GM18907 (cell line): ENCODE measurements around the gene OGN.

Source experiments
- ATAC-seq: cut with Tn5 transposase; IDR thresholded peaks from one replicate; pipeline ENCODE4 v1.9.1; 2021; ENCODE audit warnings: mild to moderate bottlenecking, moderate library complexity; ENCODE audit not compliant: unreplicated experiment

OGN gene

DNA sequence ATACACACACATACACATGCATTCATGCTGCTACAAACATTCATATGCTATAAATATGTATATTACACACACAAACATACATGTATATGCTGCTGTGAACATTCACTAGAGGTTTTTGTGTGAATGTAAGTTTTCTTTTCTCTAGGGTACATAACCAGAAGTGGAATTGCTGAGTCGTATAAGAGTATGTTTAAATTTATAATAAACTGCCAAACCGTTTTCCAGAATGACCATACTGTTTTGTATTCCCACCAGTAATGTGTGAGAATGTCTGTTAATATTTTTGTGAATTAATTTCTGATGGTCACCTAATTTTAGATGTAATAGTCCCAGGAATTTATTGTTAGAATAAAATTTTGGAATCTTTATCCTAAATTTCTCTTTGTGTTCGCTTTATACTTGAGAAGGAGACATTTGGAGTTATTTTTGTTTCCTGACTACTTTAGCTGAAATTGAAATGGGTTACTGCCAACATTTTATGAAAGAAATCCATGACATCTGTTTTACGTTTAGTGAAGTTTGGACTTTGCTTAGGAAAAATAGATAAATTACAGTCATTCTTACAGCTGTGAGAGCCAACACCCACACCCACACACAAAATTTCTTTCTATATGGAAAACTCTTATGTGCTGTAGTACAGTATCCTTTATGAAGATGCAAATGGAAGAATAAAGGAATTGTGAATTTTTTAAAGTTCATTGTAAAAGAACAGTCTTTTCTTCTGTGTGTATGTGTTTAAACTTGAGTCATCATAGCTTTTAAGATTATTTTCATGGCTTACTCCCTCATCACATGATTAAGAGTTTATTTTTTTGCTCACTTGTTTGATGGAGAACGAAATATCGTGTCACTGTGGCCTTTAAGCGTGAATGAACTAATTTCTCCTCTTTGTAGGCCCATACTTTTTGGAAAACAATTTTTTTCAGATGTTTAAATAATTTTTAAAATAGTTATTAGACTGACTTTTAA lies 54.3 kb downstream of the OGN start:
- no peak for ATAC-seq

DNA sequence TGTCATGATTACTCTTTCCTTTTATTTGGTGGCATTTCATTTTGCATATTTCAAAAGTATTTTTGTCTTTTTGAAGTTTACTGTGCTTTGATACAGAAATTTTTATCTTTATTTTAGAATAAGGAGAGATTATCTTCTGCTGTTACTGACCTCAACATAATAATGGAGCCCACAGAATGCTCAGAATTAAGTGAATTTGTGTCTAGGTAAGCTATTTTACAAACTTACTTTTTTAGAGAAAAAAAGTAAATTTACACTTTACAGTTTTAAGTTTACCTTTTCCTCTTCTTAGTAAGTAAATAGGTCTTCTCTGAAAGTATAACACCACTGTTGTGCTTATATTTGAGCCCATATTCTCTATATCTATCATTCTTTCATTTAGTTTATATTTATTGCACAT lies 58.8 kb downstream of the OGN start:
- no peak for ATAC-seq

DNA sequence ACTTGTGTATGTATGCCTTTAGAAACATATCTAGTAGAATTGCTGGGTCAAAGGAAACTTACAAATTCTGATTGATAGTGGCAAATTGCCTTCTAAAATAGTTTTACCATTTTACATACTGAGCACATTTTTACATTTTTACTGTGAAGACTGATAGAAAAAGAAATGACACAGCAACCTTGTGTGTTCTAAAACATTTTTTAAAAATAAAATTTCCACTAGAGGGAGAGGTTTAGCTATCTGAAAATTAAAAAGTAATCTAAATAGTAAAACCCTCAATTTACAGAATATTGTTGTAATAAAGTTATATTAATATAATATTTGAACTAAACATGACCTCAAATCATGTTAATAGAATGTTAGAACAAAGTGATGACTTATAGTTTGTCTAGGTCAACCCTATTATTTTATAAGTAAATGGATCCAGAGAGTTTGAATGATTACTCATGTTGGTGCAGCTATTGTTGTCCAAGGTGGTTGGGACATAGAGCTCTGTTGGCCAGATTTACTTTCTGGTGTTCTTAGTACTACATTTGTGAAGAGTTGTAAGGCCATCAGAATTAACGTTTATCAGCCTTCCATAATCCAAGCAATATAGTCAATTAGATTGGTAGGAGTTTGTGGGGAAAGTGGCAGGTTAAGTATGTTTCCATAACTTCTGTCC lies 61.4 kb downstream of the OGN start:
- no peak for ATAC-seq

DNA sequence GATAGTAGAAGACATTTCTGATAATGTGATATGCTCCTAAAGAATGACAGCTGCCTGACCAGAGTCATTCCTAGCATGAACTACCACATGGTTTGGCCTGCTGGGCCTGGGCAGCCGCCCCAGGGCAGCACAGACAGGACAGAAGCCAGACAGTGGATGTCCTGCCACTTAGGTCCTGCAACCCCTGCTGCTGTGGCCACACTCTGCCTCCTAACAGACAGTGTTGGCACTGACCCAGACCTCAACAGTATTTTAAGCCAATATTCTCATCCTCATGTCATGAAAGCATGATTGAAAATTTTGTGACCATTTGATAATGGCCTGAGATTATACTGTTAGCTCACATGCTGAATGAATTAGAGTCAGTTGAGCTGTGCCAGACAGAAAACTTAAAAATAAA lies 62.8 kb downstream of the OGN start:
- no peak for ATAC-seq

DNA sequence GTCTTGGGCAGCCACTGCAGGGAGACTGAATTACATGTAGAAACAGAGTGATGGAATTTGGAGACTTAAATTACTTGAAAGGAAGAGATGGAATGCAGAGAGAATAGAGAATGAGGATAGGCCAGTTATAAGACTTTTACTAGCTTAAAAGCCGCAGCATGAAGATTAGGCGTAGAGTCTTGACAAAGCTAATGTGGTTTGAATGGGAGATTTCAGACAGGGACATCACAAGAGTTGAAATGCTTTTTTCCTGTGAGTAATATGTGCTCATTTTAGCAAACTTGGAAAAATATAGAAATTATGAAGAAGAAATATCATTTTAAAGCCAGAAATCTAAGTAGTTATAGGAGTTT lies 71.1 kb downstream of the OGN start:
- no peak for ATAC-seq
